NT2/D1 (cell line): Measurements from ENCODE around the gene BAZ2B.

Experiments
- YY1 ChIP-seq: IDR thresholded peaks from 2 replicates; pipeline ENCODE4 v1.6.1; 2011; ENCODE audit not compliant: insufficient read length, insufficient read depth
- ZNF274 ChIP-seq: IDR thresholded peaks from 2 replicates; pipeline ENCODE4 v1.6.1; 2011; ENCODE audit warnings: mild to moderate bottlenecking, low read depth, low read length

GRCh38 chr2:159612255-159612901 lies 4.0 kb downstream of the BAZ2B start:
- TF ChIP-seq YY1, result no peak
- no peak for TF ChIP-seq ZNF274
